HG03342 (cell line): Measurements from ENCODE around the gene DEGS2.

ENCODE experiments used
- ATAC-seq: cut with Tn5 transposase; IDR thresholded peaks from one replicate; pipeline ENCODE4 v1.9.1; 2021; ENCODE audit warnings: mild to moderate bottlenecking, moderate library complexity; ENCODE audit not compliant: unreplicated experiment

Gene DEGS2

DNA sequence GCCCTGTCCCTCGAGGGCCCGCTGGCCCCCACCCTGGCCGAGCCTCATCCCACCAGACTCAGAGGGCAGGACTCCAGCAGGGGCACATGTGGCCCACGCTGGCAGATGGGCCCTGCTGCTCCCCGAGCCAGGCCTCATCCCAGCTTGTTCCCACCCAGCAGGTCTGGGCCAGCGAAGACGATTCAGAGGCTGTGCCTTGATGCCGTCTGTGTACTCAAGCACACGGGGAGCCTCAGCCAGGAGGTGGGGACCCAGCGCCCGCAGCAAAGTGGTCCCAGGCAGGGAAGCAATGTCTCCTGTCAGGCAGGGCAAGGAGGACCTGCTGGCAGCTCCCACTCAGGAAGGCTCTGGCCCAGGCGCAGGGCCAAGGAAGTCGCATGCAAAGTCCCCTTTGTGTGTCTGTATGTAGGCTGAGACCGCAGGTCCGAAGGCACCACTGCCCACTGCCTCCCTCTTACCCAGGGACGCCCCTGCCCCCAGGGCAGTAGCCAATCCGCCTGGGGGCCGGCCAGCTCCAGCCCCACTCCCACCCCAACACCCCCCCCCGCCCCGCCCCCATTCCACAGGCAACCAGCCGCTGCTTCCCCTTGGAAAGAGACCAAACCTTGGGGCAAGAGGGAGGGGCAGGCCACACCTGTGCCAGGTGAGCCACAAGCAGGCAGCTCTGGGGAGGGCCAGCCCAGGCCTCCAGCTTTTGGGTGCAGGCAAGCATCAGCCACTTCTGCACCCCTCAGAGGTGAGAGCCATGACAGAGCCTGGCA is 9.4 kb downstream of the DEGS2 start:
- ATAC-seq = no peak

DNA sequence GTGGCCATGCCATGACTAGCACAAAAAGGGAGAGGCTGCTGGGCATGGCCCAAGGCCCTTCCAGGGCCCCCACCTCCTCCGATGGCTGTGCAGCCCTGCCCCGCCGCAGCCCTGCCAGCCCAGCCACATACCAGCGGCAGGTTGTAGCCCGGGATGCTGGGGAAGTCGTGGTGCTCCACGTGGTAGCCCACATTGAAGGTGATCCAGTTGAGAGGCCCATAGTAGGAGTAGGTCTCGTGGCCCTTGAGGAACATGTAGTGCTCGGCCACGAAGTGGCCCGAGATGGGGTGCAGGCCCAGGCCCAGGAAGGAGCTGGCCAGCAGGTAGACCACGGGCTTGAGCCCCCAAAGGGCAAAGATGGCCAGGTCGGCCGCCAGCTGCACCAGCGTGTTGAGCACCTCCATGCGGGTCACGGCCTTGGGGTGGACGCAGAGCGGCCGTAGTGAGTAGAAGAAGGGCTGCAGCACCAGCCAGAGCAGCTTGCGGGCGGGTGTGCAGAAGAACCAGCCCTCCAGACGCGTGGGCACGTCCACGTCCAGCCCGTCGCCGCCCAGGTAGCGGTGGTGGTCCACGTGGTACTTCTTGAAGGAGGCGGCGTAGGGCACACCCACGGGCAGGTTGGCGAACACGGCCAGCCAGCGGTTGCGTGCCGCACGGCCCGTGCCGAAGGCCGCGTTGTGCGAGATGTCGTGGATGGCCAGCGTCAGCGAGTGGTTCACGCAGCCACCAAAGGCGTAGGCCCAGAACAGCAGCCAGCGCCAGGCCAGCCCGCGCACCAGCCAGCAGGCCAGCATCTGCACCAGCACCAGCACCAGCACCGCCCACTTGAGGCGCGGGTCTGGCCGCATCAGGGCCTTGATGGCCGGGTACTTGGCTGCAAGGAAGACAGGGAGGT is 10.4 kb downstream of the DEGS2 start:
- ATAC-seq = no peak

DNA sequence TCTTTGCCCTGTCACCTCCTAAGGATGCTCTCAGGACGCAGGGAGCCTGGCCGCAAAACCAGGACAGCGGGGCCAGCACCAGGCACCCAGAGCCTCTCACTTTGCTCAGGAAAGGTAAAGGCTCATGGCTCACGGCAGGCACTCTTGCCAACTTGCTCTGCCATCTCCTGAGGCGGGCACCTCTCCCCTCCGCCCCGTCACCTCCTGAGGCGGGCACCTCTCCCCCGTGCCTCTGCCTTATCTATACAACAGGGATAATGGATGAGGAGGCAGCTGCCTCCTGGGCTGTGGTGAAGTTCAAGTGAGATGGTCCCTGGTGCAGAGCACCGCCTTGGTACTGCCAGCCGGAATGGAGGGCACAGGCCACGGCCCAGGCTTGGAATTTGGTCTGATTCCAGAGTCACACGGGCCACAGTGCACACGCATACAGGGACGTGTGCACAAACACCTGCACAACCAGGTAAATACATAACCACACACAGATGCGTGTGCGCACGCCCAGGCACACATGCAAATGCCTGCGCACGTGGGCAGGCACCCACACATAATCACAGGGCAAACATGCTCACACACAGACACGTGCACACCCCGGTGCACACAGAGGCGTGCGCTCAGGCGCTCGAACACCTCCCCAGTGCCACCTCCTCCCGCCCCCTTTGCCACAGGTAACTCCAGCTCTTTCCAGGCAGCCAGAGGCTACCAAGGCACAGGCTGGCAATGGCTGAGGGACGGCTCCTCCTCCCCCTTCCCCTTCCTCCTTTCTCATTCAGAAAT is 11.6 kb downstream of the DEGS2 start:
- ATAC-seq = no peak

DNA sequence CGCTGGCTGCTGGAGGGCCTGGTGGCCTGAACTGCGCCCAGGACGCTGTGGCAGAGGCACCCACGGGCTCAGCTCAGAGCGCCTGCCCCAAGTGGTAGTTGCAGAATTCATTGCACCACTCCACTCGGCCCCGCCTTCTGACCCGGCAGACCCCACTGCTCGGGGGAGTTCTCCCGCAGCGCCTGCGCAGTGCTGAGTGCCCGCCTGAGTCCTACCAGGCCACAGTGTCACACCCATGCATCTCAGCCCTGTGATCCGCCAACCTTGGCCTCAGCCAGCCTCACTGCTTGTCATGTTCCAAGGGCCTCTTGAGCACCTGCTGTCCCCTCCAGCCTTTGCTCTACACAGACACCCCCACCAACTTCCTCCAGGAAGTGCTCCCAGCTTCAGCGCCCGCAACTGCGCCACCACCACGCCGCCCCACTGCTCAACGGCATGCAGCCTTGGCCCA is 12.2 kb downstream of the DEGS2 start:
- no peak for ATAC-seq

DNA sequence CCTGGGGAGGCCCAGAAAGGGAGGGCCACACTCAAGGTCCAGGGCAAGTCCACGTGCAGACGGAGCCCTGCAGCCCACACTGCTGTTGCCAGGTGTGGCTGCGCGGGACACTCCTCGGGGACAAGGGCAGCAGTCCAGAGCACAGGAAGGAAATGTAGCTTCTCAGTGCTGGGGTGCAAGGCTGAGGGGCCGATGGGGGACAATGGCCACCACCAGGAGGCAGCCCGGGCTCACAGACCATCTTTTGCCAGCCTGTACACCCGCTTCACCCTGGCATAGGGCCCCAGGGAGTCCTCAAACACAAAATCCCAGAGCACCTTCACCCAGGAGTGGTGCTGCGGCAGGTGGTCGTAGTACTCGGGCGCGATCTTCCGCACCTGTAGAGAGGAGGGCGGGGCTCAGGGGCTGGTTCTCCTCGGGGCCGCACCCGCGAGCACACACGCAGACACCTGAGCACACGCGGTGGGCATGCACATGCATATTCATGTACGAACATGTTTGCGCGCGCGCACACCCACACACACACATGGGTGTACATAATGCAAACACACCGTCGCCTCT is 12.8 kb downstream of the DEGS2 start:
- ATAC-seq = no peak

DNA sequence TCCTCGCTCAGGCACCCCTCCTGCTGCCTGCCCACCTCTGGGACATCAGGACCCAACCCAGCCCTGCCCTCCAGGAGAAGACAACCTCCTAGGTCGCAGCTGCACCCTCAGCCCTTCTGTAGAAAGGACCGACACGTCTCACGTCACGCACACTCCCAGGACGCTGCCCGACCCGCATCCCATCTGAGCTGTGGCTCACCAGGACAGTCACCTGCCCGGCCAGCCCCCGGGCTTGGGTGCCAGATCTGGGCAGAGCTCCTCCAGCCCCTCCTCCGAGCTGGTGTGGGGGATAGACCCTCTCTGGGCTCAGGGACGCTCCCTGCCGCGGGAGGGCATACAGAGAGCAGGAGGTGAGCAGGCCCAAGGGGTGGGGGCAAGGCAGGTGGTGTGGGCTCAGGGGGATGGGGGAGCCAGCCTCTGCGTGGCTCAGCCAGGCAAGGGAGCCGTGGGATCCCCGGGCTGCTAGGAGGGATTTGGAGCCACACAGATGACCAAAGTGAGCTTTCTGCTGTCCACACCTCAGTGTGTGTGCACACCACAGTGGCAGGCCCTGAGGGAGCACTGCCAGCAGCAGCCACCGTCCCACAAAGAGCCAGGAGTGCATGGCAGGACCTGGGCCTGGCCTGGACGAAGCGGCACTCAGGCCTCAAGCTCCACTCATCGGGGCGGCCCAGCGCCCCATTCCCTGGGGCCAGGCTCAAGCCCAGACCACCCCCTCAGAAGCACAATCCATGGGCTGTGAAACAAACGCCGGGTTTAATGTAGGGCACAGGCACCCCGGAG is 13.6 kb downstream of the DEGS2 start:
- no peak for ATAC-seq

DNA sequence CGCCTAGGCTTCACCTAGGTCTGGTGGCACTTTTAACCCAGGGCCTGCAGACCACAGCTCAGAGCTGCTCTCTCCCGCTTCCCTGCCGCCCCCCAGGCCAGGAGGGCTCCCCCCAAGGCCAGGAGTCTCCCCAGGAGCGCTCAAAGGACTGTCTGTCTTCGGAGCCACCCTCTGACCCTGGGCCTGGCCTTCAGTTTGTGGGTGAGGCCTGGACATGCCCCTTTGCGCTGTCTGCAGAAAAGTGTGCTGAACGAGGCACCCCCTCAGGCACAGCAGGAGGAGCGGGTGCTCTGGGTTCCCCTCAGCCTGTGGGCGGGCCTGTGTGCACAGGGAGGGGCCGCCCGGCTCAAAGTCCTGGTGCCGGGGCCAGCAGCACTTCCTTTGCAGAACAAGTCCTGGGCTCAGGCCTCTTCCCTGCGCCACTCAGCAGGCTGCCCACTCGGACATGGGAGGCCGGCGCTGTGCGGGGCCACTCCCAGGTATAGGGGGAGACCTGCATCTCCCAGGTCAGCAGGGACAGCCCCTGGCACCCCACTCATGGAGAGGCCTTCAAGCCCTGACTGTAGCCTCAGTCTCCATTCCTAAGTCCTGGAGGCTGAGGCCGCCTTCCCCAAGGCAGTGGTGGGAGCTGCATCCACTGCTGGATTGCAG is 14.3 kb downstream of the DEGS2 start:
- ATAC-seq = no peak

DNA sequence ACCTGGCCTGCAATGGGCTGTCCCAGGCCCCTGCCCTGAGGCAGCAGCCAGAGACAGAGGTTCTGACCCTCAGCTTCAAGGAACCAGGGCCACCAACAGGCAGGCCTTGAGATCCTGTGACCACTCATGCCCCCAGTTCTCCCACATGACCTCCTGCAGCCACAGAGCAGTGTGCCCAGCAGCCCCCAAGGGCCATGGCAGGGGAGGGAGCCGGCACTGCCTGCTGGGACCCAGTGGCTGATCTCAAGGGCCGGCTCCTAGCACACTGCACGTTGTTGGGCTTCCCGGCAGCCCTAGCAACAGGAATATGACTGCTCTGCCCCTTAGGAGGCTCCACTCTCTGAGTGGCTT is 14.8 kb downstream of the DEGS2 start:
- no peak for ATAC-seq

DNA sequence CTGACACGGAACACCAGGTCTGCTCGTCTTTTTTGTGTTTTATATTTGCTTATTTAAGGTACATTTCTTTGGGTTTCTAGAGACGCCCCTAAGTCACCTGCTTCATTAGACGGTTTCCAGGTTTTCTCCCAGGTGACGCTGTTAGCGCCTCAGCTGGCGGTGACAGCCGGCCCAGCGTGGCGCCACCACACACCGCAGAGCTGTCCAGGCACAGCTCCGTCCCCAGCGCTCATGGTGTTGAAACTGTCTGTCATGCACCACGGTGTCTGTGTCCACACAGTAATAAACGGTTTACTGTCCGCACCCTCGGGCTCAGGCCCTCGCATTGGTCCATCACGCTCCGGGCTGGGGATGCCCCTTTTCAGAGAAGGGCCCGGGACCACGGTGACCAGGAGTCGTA is 15.5 kb downstream of the DEGS2 start:
- ATAC-seq = no peak

DNA sequence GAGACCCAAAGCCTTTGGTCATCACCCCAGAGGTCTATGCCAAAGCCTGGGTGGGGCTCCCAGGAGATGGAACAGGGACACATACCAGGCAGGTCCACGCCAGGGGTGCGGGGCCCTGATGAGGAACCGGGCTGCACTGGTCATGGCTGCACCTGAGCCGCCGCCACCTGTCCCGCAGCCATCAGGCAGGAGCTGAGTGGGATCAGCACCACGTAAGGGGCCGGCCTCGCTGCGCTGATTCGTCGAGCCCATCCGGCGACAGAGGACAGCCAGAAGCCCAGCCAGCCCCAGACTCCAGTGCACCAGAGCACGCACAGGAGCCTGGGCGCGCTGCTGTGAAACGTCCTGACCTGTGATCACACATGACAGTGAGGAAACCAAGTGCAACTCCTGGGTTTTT is 15.9 kb downstream of the DEGS2 start:
- ATAC-seq = no peak

DNA sequence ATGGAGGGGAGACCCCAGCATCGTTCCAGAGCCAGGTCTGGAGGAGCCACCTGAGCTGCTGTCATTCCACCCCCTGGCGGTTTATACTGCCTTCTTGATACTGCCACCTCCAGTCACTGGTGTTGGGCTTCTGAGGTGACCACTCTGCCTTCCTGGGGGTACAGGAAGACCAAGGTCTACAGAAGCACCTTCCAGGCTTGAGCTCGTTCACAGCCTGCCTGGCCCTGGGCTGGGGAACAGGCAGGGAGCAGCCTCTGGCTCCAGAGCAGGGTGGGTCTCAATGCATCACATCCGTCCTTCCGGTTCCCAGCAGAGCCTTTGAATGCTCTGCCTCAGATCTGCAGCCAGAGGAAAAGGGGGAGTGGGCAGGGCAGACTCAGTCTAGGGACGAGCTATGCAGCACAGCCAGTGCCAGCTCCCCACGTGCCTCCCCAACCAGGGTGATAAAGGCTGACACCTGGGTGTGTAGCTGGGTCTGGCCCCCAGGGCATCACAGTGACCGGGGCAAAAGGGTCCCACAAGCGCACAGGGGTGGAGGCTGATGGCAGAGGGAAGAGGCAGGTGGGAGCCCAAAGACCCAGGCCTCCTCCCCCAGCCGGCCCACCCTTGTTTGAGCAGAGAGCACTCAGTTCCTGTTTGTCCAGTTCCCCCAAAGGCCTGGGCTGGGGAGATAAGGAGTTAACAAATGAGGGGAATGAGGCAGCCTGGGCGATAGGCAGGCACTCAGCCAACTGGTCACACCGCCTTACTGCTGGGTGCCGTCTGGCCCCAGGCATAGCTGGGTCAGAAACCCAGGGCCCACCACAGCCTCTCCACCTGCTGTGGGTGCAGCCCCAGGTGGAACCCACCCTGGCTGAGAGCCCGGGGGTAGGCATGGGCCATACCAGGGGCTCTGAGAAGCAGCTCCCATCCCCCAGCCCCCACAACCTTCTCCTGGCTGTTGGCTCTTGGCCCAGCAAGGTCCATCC is 17.1 kb downstream of the DEGS2 start:
- ATAC-seq = no peak

DNA sequence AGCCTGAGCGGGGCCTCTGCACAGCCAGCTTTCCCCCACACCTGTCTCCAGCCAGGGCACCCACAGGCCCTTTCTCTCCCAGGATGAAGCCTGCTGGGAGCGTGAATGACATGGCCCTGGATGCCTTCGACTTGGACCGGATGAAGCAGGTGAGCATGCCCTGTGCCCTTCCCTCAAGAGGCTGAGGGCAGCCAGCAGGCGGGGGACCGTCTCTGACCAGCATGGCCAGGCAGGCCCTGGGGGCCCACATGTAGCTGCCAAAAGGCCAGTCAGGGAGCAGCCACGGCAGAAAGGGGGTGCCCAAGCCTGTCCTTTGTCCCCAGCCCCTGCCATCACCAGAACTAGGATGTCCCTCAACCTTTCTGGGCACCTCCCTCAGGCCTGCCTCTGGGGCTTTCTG is 18.3 kb downstream of the DEGS2 start:
- ATAC-seq = no peak

DNA sequence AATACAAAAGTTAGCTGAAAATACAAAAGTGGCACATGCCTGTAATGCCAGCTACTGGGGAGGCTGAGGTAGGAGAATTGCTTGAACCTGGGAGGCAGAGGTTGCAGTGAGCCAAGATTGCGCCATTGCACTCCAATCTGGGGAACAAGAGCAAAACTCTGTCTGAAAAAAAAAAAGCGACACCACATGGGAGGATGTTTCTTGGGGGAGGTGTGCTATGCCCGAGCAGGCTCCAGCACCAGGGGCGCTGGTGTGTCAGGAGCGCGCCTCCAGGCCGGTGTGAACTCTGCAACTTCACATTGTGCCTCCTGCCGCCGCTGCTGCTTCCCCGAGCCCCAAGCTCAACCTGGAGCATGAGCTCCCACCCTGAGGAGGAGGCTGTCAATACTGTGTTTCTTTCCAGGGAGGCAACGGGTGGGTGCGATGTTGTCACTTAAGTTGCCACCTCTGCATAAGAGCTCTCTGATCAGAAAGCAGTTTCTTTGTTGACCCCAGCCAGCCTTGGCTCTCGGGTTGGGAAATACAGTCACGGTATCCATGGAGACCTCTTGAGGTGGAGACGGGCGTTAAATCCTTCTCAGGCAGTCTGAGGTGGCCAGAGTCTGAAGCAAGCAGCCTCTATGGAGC is 18.9 kb downstream of the DEGS2 start:
- ATAC-seq = no peak

DNA sequence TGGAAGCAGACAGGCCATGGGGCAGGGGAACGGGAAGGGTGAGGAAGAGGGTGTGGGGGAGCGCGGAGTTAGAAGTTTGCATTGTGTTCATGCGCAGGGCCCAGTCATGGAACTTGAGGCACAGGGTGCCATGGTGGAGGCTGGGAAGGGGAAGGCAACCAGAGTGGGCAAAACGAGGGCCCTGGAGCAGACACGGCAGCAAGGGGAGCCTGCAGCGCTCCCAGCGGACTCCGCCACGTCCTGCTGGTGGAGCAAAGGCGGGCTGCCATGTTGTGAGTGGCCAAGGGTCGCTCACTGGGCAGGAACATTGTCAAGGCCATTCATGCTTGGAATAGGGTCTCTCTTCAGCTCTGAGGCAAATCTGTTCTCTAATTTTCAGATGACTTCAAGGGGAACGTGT is 20.5 kb downstream of the DEGS2 start:
- ATAC-seq = no peak

DNA sequence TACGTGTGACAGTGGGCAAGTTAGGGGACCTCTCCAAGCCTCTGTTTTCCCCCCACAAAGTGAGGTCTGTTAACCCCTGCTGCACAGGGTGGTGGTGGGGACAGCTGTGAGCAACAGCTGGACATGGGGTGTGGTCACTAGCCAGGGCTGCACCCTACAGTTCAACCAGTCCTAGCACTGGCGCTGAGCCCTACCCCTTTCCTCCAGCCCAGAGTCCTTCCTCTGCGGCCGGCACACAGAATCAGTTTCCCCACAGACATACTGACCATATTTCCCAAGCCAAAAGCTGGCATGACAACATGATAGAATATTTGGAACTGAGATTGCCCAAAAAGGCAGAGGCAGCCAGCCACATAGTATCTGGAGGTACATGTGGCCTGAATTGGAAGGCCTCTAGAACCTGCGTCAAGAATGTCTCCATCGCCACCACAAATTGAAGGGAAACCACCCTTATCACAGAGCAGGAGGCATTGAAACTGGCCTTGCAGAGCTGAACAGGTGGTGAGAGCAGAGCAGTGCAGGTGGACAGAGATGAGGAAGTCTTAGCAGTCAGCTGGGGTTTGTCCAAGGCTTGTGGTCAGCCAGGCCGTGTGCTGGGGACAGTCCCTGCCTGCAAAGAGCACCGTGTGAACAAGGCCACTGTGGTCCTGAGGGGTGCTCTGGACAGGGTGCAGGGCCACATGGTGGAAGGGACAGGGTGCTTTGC is 21.2 kb downstream of the DEGS2 start:
- ATAC-seq = no peak

DNA sequence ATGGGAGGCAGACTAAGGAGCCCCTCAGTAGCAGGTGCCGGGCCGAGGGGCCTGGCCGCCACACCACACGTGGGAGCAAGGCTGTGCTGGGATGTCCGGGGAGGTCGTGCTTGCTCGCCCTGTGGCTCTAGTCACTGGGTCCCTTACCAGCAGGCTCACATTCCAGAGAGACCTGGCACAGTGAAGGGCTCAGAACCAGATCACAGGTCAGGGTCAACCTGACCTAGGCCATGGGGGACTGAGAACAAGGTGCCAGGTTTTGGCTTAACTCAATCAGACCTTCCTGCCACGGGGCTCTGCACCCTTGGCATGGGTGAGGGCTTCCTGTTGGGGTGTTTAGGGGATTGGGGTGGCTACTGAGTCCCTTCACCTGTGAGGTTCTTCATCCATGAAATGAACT is 22.3 kb downstream of the DEGS2 start:
- ATAC-seq = no peak

DNA sequence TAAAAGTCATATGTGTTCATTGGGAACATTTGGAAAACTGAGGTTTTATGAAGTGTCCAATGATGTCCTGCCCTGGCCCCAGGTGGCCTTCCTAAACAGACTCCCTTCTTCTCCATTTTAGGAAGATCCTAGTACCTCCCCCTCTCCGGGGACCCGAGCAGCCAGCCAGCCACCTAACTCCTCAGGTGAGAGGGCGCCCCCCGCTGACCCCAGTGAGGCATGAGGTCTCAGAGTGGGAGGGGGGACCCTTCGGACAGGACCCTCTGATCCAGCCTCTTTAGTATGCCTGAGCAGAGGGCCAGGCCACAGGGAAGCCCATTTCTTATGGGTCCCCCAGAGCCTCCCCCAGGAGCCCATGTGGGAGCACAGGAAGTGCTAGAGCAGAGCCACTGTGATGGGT is 23.7 kb downstream of the DEGS2 start:
- ATAC-seq = no peak

DNA sequence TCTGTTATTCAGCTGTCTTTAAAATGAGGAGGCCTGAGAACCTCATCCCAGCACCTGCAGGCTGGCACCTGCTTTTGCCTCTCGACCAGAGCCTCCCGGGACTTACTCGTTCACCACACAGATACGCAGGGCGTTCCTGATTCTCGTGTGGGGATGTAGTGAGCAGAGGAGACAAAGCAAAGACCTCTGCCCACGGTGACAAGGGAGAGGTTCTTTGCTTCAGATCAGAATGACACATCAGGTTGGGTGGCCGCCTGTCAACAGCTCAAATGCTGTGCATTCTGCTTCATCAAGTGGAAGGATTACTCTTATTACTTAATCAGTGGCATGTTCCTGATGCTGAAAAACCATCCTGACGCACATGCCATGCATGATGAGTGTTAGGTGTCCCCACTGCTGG is 24.4 kb downstream of the DEGS2 start:
- ATAC-seq = no peak
